ENCODE measurements around the gene PELI2.
A peak's percentile ranks its signal among the peaks of the same experiment; 100 is the strongest.

PELI2 gene

DNA sequence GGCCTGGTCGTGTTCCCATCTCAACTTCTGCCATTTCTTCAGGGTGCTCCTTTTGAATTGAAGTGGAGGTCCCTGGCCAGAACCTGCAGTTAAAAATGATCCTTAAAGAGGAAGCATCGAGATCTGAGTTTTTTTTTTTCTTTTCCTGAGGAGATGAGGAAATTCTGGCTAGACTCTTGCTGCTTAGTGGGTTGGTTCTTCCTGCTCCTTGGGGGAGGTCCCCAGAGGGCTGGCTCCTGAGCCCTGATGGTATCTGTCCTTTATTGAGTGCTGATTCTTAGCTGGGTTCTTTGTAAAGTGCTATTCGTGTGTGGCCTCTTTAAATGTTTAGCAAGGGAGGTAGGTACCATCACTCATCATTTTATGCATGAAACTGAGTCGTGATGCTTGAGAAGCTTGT, 11.7 kb downstream of the PELI2 start:
- DNase-seq (no peak), ATAC-seq (no peak)
- Mint-ChIP-seq H3K4me1 (peaks cover 38% of the 10 kb centered on the region), H3K4me3 (no peak overlapping the region), H3K27me3 (peaks cover 9% of the 10 kb centered on the region), H3K27ac (no peak overlapping the region), H3K9me3 (no peaks in the 10 kb centered on the region)

DNA sequence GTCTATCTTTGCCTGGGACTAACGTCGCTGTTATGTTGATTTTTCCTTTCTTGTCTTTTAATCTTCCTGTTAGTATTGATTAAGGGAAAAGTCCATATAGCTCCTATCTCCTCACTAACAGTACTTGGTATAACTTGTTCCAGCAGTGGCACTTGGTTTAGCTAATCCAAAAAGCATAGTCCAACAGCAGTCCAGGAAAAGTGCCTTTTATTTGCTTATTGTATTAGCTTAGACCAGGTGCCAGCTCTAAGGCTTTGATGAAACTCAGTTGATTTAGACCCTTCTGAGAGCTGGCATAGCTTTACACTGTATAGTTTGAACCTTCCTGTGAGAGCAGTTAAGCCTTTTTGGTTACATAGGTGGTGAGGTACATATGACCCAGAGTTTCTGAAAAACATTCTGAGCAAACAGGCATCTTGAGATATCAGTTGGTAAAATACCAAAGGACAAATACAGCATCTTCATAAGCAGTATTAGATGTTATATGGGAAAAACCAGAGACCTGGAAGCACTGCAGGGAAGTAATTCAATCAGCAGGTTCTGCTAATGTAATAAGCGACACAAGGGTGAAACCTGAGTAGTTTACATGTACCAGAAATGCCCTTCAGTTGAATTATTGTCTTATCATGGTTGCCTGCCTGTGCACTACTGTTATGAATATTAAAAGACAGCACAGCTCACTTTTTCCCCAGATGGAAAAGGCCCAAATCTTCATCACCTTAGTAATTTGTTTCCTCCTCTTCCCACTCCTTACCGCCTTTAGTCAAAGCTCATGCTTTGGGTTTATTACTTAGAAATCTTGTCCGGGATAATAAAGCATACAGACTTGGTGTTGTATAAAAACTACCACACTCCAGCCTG, 13.0 kb downstream of the PELI2 start:
- peaks cover 41% of the 10 kb centered on the region for H3K4me1 Mint-ChIP-seq

DNA sequence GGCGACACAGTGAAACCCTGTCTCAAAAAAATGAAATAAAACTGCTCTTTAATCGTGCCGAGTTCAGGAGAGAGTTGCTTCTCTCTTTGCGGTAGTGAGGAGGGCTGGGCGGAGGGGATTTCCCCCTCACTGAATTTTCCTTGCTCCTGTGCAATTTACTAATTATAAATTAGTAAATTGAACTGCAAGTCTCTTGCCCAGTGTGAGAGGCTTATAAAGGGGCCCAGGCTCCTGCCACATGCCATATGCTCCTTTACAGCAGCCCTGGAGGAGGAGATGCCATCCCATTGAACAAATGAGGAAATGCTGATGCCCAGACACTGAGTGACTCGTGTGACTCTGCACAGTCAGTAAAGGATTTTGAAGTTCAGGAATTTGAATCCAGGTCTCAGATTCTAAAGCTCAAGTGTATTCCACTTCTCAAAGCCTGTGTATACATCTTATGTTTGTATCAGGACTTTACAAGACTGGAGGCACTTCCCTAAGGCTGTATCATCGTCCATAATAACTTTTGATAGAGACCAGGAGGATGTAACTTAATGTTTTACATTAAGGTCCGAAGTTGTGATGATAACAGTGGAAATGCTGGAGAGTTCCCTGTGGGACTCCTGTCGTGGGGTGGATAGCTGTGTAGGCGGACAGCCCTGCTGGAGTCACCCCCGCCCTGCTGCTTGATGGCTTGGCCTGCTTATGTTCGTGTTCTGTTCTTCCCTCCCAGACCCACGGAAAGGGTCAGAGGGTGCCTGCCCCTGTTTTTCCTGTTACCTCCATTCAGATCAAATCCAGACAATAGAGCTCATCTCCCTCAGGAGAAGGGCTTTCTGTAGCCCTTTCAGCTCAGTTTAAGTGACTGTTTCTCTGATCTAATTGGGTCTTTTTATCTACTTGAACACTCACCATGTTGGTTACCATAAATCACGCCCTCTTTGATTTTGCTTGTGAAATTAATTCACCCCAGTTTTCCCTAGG, 13.9 kb downstream of the PELI2 start:
- Mint-ChIP-seq H3K9me3 (no peaks in the 10 kb centered on the region), H3K27ac (peak overlapping the region in 1 of 2 donors; percentile 46), H3K4me3 (no peak overlapping the region), H3K4me1 (peaks cover 37% of the 10 kb centered on the region), H3K27me3 (peaks cover 13% of the 10 kb centered on the region)
- ATAC-seq (no peak), DNase-seq (no peak)

More for the DNA sequence above, 13.0 kb downstream of the PELI2 start:
- ATAC-seq (no peak), DNase-seq (no peak)
- Mint-ChIP-seq H3K4me3 (no peak overlapping the region), H3K27ac (peak overlapping the region in 1 of 2 donors; percentile 55), H3K9me3 (no peaks in the 10 kb centered on the region), H3K27me3 (peaks cover 13% of the 10 kb centered on the region)

DNA sequence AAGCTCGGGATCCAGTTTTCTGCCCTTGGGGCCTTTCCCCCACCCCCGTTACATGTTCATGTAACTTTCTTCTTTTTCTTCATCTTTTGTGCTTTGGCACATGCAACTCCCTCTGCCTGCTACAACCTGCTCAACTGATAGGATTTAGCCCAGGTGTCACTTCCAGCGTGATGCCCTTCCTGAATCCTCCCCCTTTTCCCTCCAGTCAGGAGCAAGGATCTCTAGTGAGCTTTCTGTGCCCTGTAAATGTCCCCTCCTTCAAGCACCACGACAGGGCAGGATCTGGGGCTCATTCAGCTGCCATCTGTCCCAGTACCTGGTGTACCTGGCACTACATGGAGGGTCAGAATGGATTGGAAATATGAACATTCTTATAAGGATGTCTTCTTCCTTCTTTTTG, 15.3 kb downstream of the PELI2 start:
- peaks cover 33% of the 10 kb centered on the region for H3K4me1 Mint-ChIP-seq

DNA sequence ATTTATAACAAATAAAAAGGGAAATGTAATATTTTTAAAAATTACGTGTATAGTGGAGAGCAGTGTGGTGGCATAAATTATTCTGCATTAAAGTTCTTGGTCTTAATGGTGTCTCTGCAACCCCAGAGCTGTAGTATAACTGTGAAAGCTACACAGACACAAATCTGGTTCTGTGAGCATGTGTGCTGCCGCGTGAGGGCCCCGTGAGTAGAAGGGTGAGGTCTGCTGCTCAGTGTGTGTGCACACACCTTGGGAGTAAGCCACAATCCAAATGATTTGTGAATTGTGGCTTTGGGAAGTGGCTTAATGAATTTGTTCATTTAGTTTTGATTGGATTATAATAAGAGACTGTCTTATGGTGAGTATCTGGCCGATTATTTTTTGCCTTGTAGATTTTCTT, 16.8 kb downstream of the PELI2 start:
- DNase-seq (no peak), ATAC-seq (no peak)
- Mint-ChIP-seq H3K4me1 (peaks cover 33% of the 10 kb centered on the region), H3K27ac (no peak overlapping the region), H3K9me3 (no peaks in the 10 kb centered on the region), H3K27me3 (peaks cover 30% of the 10 kb centered on the region), H3K4me3 (no peak overlapping the region)

More for the DNA sequence above, 15.3 kb downstream of the PELI2 start:
- H3K9me3 Mint-ChIP-seq = no peaks in the 10 kb centered on the region
- ATAC-seq = no peak
- no peak for DNase-seq
- H3K27me3 Mint-ChIP-seq = peaks cover 22% of the 10 kb centered on the region
- no peak overlapping the region for H3K27ac Mint-ChIP-seq
- H3K4me3 Mint-ChIP-seq = no peak overlapping the region

DNA sequence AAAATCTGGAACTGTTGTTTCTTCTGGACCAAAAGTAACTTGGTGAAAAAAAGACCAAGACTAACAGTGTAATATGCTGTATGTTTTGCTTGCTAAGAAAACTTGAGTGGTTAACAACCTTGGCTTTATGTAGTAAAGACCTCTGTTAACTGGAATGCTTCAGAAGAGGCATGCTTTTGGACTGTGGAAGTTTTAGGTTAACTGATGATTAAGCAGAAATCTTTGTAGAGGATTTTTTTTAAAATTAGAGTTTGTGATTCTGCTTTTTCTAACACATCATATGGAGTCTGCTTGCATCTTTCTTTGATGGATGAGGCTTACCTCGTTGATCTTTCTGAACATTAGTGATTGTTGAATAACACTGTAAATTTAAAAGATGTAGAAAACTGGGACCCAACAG, 17.5 kb downstream of the PELI2 start:
- DNase-seq = no peak
- peaks cover 30% of the 10 kb centered on the region for H3K27me3 Mint-ChIP-seq
- no peak for ATAC-seq
- H3K9me3 Mint-ChIP-seq = no peaks in the 10 kb centered on the region
- H3K27ac Mint-ChIP-seq = no peak overlapping the region
- H3K4me1 Mint-ChIP-seq = peaks cover 34% of the 10 kb centered on the region
- no peak overlapping the region for H3K4me3 Mint-ChIP-seq

DNA sequence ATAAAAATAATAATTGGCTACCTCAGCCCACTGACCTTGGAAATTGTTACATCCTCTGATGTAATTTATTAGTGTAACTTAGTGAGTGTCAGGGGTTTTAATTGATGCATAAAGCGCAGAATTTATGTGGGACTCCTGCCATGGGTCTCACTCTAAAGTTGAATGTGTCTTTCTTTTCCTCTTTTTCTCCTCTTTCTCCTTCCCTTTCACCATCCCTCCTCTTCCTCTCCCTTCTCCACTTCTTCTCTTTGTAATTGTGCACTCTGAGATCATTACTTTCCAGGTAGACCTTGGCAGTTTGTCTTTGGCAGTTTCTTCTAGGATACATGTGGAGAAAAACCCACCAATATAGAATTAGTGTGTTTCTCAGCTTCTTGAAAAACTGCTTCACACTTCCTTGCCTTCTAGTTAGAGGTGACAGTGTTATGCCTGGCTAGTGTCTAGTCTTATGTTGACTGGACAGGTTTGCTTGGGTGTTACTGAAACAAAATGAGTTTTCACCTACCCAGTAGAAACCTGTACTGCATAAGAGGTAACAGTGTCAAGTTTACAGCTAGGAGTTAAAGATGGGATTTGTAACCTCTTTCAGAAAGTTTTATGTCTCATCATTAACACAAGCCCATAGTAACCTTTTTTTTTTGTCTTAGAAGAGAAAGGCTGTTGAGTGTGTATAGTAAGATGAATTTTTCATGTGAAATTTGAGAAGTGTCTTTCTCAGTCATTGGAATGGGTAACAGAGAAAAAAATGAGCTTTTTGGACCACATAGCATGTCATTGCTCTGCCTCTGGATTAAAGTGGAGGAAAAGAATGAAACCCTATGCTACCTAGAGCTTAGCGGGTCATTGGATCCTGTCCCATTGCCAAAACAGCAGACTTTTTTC, 18.6 kb downstream of the PELI2 start:
- no peak for ATAC-seq

DNA sequence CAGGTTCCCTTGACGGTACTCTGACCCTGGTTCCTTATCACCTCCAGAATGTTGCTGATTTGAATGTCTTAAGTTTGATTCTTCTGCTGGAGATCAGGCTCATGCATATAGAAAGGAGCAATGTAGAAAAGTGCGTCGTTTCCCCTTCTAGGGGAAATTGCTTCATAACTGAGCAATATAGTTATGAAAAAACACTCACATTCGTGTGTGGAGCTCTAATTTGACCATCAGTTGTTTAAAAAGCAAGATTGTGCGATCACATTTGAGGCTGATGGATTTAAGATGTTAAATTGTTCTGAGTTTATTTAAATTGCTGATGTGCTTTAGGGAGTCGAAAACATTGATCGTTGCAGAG, 19.2 kb downstream of the PELI2 start:
- Mint-ChIP-seq H3K4me3 (no peak overlapping the region), H3K27ac (no peak overlapping the region), H3K9me3 (no peaks in the 10 kb centered on the region), H3K27me3 (peaks cover 30% of the 10 kb centered on the region), H3K4me1 (peaks cover 23% of the 10 kb centered on the region)
- no peak for DNase-seq
- no peak for ATAC-seq

More for the DNA sequence above, 18.6 kb downstream of the PELI2 start:
- peaks cover 29% of the 10 kb centered on the region for H3K4me1 Mint-ChIP-seq
- no peak overlapping the region for H3K27ac Mint-ChIP-seq
- DNase-seq = no peak
- peaks cover 30% of the 10 kb centered on the region for H3K27me3 Mint-ChIP-seq
- H3K9me3 Mint-ChIP-seq = no peaks in the 10 kb centered on the region
- H3K4me3 Mint-ChIP-seq = no peak overlapping the region

DNA sequence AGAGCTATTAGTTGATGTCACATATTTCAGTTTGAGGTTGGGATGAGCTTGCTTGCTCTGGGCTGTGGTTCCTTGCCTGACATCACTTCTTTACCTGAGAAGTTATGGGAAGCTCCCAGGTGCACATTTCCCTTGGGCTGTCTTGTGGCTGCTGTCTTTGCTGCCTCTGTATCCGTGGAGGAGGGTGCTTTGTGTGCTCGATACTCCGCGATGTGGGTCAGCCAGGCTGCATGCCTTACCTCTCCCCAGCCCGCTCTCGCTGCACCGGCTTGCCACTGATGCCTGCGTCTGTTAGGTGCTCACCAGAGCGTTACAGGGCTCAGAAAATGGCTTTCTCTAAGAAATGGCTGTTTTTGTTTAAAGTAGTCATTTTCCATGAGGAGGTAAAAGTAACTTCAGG, 19.6 kb downstream of the PELI2 start:
- no peak overlapping the region for H3K4me3 Mint-ChIP-seq
- peaks cover 30% of the 10 kb centered on the region for H3K27me3 Mint-ChIP-seq
- DNase-seq = no peak
- peaks cover 20% of the 10 kb centered on the region for H3K4me1 Mint-ChIP-seq
- no peak for ATAC-seq
- no peaks in the 10 kb centered on the region for H3K9me3 Mint-ChIP-seq
- no peak overlapping the region for H3K27ac Mint-ChIP-seq

DNA sequence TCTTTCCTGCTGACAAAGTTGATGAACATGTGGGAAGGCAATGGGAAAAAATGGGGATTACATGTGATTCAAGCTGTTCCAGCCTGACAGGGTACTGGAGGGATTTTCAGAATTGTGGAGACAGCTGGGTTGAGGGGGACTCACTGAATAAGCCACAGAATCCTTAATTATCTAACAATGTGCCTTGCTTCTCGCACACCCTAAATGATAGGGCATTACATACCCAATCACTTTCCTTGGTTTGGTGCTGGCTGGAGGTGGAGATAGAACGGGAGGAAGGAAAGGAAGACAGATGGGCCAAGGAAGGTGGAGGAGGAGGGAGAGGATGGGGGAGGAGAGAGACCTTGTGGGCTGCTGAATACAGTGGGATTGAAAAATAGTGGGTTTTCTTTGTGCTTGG, 20.7 kb downstream of the PELI2 start:
- Mint-ChIP-seq H3K27ac (no peak overlapping the region), H3K4me1 (peaks cover 20% of the 10 kb centered on the region), H3K9me3 (no peaks in the 10 kb centered on the region), H3K4me3 (no peak overlapping the region), H3K27me3 (peaks cover 30% of the 10 kb centered on the region)
- DNase-seq (no peak), ATAC-seq (no peak)

DNA sequence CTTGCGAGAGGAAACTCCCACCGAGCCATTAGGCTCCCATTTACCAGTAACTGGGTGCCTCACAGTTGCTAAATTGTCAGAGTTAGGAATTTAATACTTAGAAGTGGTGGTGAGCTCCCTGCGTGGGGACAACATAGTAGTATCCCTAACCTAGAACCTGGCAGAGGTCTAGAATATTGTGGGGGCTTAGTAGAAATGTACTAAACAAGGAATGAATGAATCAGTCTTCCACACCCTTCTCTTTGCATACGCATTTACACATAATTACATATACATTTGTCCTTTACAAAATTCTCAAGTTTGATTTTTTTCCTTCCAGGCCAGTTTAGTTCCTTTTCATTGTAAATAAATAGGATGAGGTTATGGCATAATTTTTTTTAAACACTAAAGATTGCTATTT, 24.1 kb downstream of the PELI2 start:
- no peaks in the 10 kb centered on the region for H3K9me3 Mint-ChIP-seq
- H3K27ac Mint-ChIP-seq = no peak overlapping the region
- DNase-seq (no peak), ATAC-seq (no peak)
- H3K27me3 Mint-ChIP-seq = peaks cover 15% of the 10 kb centered on the region
- H3K4me3 Mint-ChIP-seq = no peak overlapping the region
- H3K4me1 Mint-ChIP-seq = peaks cover 31% of the 10 kb centered on the region

DNA sequence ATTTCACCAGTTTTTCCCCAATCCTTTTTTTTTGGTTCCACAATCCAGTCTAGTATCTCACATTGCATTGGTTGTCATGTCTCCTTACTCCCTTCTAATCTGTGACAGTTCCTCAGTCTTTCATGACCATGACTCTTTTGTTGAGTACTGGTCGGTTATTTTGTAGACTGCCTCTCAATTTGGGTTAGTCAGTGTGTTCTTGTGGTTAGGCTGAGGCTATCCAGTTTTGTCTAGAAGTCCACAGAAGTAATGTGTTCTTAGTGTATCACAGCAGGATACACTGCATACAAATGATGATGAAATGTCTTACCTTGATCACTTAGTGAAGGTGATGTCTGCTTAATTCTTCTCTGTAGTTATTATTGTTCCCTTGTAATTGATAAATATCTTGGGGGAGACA, 24.8 kb downstream of the PELI2 start:
- ATAC-seq = peak; percentile 56
- H3K4me1 Mint-ChIP-seq = peaks cover 38% of the 10 kb centered on the region
- DNase-seq = no peak

DNA sequence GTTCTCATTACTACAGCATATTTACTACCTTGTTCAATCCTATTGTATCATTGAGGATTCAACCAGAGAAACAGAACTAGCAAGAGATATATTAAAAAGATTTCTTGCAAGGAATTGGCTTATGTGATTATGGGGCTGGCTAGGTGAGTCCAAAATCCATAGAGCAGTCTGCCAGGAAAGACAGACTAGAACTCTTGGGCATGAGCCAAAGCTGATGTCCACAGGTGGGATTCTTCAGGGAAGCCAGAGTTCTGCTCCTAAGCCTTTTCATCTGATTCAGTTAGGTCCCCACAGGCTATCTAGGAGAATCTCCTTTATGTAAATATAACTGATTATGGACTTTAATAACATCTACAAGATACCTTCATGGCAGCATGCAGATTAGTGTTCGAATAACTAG, 26.0 kb downstream of the PELI2 start:
- DNase-seq (no peak), ATAC-seq (no peak)
- H3K4me3 Mint-ChIP-seq = no peak overlapping the region
- peaks cover 43% of the 10 kb centered on the region for H3K4me1 Mint-ChIP-seq
- H3K9me3 Mint-ChIP-seq = no peaks in the 10 kb centered on the region
- no peak overlapping the region for H3K27ac Mint-ChIP-seq
- H3K27me3 Mint-ChIP-seq = peaks cover 2% of the 10 kb centered on the region

More for the DNA sequence above, 24.8 kb downstream of the PELI2 start:
- peaks cover 9% of the 10 kb centered on the region for H3K27me3 Mint-ChIP-seq
- no peaks in the 10 kb centered on the region for H3K9me3 Mint-ChIP-seq
- no peak overlapping the region for H3K4me3 Mint-ChIP-seq
- H3K27ac Mint-ChIP-seq = no peak overlapping the region

DNA sequence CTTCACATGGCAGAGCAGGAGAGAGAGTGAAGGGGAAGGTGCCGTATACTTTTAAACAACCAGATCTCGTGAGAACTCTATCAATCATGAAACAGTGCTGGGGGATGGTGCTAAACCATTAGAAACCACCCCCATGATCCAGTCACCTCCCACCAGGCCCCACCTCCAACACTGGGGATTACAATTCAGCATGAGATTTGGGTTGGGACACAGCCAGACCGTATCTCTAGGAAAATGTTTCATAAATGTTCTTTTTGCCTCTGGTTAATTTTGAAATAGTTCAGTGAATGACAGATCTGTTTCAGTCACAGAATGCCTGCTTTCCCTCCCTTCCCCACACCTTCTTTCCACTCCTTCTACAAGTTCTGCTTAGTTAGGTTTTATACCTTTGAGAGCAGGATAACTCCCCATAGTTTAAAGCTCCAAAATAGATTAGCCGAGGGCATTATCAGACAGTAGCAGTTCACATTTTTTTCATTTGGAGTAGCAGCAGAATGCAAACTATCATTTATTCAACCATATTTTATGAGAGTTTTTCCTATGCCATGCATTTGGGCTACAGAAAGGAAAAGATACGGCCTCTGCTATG, 27.1 kb downstream of the PELI2 start:
- DNase-seq = no peak
- H3K27ac Mint-ChIP-seq = no peak overlapping the region
- peaks cover 46% of the 10 kb centered on the region for H3K4me1 Mint-ChIP-seq

DNA sequence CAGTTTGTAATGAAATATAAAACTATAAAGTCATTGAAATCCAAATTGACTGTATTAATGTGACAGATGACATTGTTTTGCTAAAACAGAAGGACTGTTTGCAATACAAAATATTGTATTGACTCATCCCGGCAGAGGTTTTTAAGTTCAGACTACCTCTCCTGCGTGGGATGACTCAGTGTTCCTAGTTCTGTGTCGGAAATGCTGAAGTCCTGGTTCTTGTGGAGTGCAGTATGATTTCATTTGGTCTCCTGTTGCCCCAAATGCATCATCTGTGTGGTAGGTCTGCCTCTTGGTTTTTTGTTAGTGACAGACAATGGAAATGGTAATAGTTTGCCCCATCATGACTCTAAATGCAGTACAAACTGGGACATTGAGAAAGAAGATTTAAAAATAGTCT, 27.8 kb downstream of the PELI2 start:
- H3K9me3 Mint-ChIP-seq = no peaks in the 10 kb centered on the region
- H3K4me1 Mint-ChIP-seq = peaks cover 46% of the 10 kb centered on the region
- no peak overlapping the region for H3K27ac Mint-ChIP-seq
- DNase-seq (no peak), ATAC-seq (peak; percentile 48)
- H3K4me3 Mint-ChIP-seq = no peak overlapping the region
- H3K27me3 Mint-ChIP-seq = no peaks in the 10 kb centered on the region

More for the DNA sequence above, 27.1 kb downstream of the PELI2 start:
- no peak overlapping the region for H3K4me3 Mint-ChIP-seq
- no peaks in the 10 kb centered on the region for H3K9me3 Mint-ChIP-seq
- H3K27me3 Mint-ChIP-seq = no peaks in the 10 kb centered on the region
- no peak for ATAC-seq
